GM19099 (cell line): ENCODE data around the gene NRXN3.

Experiments
- POLR2A ChIP-seq: IDR thresholded peaks from 3 replicates; pipeline ENCODE4 v1.6.1; 2011; ENCODE audit warnings: low read depth; ENCODE audit not compliant: insufficient read length; ENCODE audit errors: extremely low read depth

The NRXN3 gene

GRCh38 chr14:79502136-79502750, 1332.1 kb downstream of the NRXN3 start:
- TF ChIP-seq POLR2A, result no peak

- TF ChIP-seq POLR2A, result no peak
These were observed 1332.6 kb downstream of the NRXN3 start for GRCh38 chr14:79502751-79503148.

- no peak for TF ChIP-seq POLR2A
These were observed 1340.5 kb downstream of the NRXN3 start for GRCh38 chr14:79510659-79511058.

- TF ChIP-seq POLR2A, result no peak
These were observed 1341.0 kb downstream of the NRXN3 start for GRCh38 chr14:79511146-79511545.

- no peak for TF ChIP-seq POLR2A
These were observed 1343.3 kb downstream of the NRXN3 start for GRCh38 chr14:79513446-79513845.

GRCh38 chr14:79514700-79515099, 1344.5 kb downstream of the NRXN3 start:
- TF ChIP-seq POLR2A, result no peak

- no peak for TF ChIP-seq POLR2A
These were observed 1345.0 kb downstream of the NRXN3 start for GRCh38 chr14:79515158-79515557.

- TF ChIP-seq POLR2A, result no peak
These were observed 1345.8 kb downstream of the NRXN3 start for GRCh38 chr14:79516009-79516408.

- no peak for TF ChIP-seq POLR2A
These were observed 1355.2 kb downstream of the NRXN3 start for GRCh38 chr14:79525416-79525815.

- no peak for TF ChIP-seq POLR2A
These were observed 1358.7 kb downstream of the NRXN3 start for GRCh38 chr14:79528828-79529416.

GRCh38 chr14:79530555-79530954, 1360.4 kb downstream of the NRXN3 start:
- no peak for TF ChIP-seq POLR2A

- no peak for TF ChIP-seq POLR2A
These were observed 1364.7 kb downstream of the NRXN3 start for GRCh38 chr14:79534703-79535353.

- TF ChIP-seq POLR2A, result no peak
These were observed 1370.2 kb downstream of the NRXN3 start for GRCh38 chr14:79540394-79540793.

GRCh38 chr14:79542121-79542520, 1371.9 kb downstream of the NRXN3 start:
- TF ChIP-seq POLR2A, result no peak

- no peak for TF ChIP-seq POLR2A
These were observed 1373.2 kb downstream of the NRXN3 start for GRCh38 chr14:79543348-79543747.

GRCh38 chr14:79543967-79544697, 1374.0 kb downstream of the NRXN3 start:
- no peak for TF ChIP-seq POLR2A

GRCh38 chr14:79544698-79545070, 1374.5 kb downstream of the NRXN3 start:
- no peak for TF ChIP-seq POLR2A

- TF ChIP-seq POLR2A, result no peak
These were observed 1378.7 kb downstream of the NRXN3 start for GRCh38 chr14:79548836-79549235.
